G401 (cell line): ENCODE results near the gene PCSK5. TPM values are rescaled to one million over a fixed set of nuclear protein-coding genes. Genes with fewer than 3 reads are reported as not detected.
"Not testable (repeated sequence)": the region's sequence is repeated elsewhere in the genome, so short reads cannot be mapped to it uniquely, and the experiment has no call there.

Source experiments
- DNase-seq: peaks from one replicate; pipeline ENCODE4 v3.0.0-alpha.2; 2015; ENCODE audit warnings: low spot score
- in situ Hi-C: cut with HindIII; loops from 2 replicates; pipeline ENCODE4 v1.10.0; 2016; ENCODE audit warnings: low sequenced_read_pairs, mixed read lengths
- total RNA-seq: library from RNA; depleted of rRNA; stranded (reverse); fragments of >200 nt; shearing (Covaris generic); gene quantifications from 2 replicates; pipeline ENCODE4 v1.2.3, GENCODE V29; 2014; rRNA removed

Gene PCSK5
- total RNA-seq, result 4.9 and 5.3 TPM in 2 replicates

- in situ Hi-C loops, result no loop called here
- DNase-seq, result peak; percentile 58
These were observed at the start of gene PCSK5 for GRCh38 chr9:75890472-75891276. Gene PCSK5, plus strand, starts transcription at chr9:75890673. Its CDS starts 509 bp downstream, at chr9:75891182.

DNA sequence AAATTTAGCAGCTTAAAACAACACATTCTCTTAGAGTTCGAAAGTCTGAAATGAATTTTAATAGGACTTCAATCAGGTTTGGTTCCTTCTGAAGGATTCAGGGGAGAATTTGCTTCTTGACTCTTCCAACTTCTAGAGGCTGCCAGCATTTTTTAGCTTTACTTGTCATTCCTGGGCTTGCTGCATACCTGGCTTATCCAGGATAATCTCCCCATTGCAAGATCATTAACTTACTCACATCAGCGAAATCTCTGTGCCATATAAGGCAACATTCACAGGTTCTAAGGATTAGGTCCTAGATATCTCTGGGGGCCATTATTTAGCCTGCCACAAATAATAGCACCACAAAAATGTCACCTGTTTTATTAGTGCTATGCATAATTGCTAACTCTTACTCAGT, 46.2 kb upstream of the PCSK5 start:
- in situ Hi-C loops, result no loop called here
- DNase-seq, result no peak

GRCh38 chr9:75845806-75846205, 44.7 kb upstream of the PCSK5 start:
- in situ Hi-C loops, result no loop called here
- no peak for DNase-seq

GRCh38 chr9:75847085-75847484, 43.4 kb upstream of the PCSK5 start:
- no peak for DNase-seq
- in situ Hi-C loops, result no loop called here

GRCh38 chr9:75850459-75851200, 39.8 kb upstream of the PCSK5 start:
- DNase-seq, result no peak
- in situ Hi-C loops, result no loop called here

DNA sequence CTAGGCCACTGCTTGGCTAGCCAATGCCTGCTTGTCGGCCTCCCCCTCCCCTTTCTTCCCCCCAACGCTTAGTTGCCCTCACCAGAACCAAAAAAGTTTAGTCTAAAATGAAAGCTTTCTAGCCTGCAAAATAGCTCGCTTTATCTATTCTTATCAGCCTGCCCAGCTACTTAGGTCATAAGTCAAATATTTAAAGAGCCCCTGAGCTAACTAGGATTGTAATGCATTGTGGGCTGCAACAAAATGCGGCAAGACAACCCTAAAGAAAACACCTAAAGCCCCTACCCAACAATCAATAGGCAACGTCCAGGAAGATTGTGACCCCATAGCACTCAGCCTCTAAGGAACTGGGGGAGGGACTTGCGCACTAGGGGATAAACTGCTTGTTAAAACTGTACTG, 38.6 kb upstream of the PCSK5 start:
- DNase-seq, result no peak
- in situ Hi-C loops, result no loop called here

GRCh38 chr9:75852746-75853145, 37.7 kb upstream of the PCSK5 start:
- in situ Hi-C loops, result no loop called here
- DNase-seq, result no peak

DNA sequence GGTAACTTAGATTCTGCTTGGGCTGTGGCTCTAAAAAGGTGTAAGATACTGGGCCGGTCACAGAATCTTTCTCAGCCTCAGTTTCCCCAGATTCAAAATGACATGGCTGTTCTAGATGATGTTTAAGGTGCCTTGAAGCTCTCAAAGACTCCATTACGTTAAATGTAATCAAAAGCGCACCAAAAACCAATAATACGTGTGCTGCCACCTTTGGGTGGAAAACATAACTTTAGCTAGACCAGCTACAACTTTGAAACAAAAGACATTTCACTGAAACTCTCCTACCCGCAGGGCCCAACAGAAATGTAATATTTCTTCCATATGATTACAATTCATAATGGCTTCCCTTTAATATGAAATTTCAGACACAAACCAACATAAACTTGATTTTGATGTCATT, 35.0 kb upstream of the PCSK5 start:
- in situ Hi-C loops, result no loop called here
- no peak for DNase-seq

GRCh38 chr9:75858497-75859092, 31.9 kb upstream of the PCSK5 start:
- DNase-seq, result no peak

DNA sequence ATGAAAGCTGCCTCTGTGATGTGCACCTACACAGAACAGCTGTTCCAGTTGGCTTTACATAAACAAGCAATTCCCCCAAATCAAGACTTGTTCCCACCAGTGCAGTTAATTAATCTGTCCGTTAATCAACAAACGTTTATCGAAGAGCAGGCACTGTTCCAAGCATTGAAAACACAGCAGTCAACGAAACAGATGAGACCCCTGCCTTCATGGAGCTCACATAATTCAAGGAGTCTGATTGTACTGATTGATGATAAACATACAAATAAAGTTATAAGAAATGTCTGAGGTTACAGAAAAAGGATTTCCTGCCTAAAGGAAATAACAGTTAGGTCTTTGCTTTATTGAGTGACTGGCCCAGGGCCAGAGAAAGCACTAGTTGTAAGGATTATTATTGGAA, 26.2 kb upstream of the PCSK5 start:
- in situ Hi-C loops, result no loop called here

More at GRCh38 chr9:75858497-75859092, 31.9 kb upstream of the PCSK5 start:
- in situ Hi-C loops, result no loop called here

DNA sequence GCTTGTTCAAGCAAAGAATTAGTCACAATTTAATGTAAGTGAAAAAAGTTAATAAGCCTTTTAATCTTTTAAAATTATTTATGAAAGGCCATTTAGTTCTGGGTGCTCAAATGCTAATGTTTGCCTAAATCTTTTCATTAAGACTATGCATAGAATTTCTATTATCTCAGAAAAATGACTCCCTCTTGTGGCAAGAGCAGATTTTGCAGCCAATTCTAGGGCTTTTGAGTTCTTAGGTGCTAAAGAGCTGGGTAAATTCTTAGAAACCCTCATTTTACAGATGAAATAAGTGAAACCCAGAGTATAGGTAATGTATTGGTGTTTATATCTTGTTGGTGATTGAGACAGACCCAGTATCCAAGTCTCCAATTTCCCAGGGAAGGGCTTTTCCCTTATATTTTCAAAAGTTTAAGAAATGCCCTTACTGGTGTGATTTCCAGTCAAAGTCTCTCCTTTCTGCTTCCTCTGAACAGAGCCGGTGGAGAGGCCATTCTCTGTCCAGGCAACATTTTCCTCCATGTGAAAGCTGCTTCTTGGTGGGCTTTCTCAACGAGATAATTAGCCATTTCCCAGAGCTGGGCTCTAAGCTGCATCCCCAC, 24.1 kb upstream of the PCSK5 start:
- DNase-seq, result peak; percentile 36
- in situ Hi-C loops, result no loop called here

More for the DNA sequence above, 26.2 kb upstream of the PCSK5 start:
- no peak for DNase-seq

GRCh38 chr9:75868526-75868925, 21.9 kb upstream of the PCSK5 start:
- in situ Hi-C loops, result not testable (repeated sequence)

DNA sequence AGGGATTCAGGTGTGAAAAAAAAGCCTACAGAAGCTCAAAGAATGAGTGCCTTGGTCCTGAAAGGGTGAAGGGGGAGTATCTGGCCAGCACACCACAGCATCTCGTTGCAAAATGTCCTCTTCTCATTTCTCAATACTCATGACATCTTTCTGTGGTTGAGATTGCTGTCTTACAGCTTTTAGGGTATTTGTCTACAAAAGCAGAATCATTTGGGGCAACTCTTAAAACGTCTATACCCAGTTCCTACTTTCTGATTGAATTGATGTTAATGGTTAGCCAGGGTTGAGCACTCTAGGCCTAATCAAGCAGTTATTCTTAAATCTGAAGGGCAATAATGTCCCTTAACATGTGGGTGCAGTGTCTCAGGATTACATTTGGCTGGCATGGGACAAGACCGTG, 21.2 kb upstream of the PCSK5 start:
- in situ Hi-C loops, result no loop called here

More at GRCh38 chr9:75868526-75868925, 21.9 kb upstream of the PCSK5 start:
- DNase-seq, result not testable (repeated sequence)

GRCh38 chr9:75870450-75870849, 20.0 kb upstream of the PCSK5 start:
- no peak for DNase-seq
- in situ Hi-C loops, result no loop called here

More for the DNA sequence above, 21.2 kb upstream of the PCSK5 start:
- DNase-seq, result no peak

DNA sequence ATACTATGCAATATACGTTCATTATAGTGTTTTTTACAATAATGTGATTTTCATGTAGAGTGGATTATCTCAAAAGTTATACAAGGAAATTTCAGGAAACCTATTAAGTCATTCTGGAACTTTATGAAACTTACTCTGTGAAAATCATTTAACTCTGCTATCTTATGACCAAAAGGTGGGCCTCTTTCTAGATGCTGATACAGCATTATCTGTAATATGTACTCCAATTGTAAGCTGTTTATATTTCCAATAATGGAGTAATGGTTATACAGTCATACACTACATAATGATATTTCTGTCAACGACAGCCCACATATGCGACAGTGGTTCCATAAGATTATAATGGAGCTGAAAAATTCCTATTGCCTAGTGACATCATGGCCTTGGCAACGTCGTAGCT, 18.8 kb upstream of the PCSK5 start:
- in situ Hi-C loops, result no loop called here
- DNase-seq, result no peak

- in situ Hi-C loops, result no loop called here
- no peak for DNase-seq
These were observed 16.8 kb upstream of the PCSK5 start for GRCh38 chr9:75873712-75874111.

GRCh38 chr9:75876999-75877640, 13.4 kb upstream of the PCSK5 start:
- no peak for DNase-seq
- in situ Hi-C loops, result no loop called here

GRCh38 chr9:75878488-75878860, 12.0 kb upstream of the PCSK5 start:
- in situ Hi-C loops, result no loop called here
- no peak for DNase-seq

DNA sequence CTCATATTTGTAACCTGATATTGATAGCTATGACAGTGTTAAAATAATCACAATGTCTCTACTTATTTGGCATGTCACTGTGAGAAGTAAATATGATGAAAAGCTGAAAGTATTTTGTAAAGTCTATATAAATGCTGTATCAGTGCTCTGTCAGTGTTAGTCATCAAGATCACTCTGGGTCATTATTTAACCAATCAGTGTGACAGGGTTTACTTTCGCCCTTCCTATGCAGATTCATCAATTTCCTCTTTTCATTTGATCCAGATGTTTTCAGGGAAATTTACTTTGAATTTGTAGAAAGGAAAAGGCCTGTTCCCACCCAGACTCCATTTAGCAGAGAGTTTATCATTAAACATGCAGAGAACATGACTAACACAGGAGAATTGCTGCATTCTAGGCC, 9.9 kb upstream of the PCSK5 start:
- in situ Hi-C loops, result no loop called here
- no peak for DNase-seq
